T-helper 2 cell (primary cell): Measurements from ENCODE around the gene EMC8.
A peak's percentile ranks its signal among the peaks of the same experiment; 100 is the strongest.

ENCODE experiments used
- DNase-seq, 5 experiments: peaks; one replicate each; pipeline versions ENCODE4 v3.0.0 to v3.0.0-alpha.2; 2012 to 2022

The EMC8 gene

DNA sequence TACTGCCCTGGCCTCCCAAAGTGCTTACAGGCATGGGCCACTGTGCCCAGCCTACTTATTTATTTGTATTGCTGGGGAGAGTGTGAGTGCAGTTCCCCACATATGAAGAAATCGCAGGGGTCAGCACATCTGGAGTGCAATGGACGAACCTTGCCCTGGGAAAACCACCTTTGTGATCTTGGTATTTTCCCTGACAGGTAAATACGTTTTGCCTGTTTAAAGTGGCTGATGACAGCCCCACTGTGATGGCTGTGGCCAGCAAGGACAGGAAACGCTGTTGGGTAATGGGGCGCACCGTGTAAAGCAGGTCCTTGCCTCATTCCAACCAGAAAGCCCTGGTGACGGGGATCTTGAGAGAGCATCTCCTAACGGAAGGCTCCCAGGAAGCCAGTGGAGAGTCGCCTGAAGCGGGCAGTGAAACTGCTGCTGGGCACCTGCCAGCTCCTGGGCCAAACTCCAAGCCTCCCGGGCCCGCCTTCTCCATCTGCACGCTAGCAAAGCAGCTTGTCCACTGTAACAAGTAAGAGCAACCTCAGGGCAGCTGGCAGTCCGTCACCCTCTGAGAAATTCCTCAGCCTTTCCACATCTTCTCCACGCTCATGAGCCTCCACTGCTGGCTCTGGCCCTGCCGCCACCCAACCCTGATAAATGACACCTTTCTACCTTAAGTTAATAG, 17.5 kb downstream of the EMC8 start:
- DNase-seq: no peak

GRCh38 chr16:85781156-85781555, 18.2 kb downstream of the EMC8 start:
- DNase-seq: no peak

GRCh38 chr16:85780281-85780680, 19.1 kb downstream of the EMC8 start:
- no peak for DNase-seq

- DNase-seq: peak in 1 of 5 experiments; percentile 23
Measured at GRCh38 chr16:85778873-85779272, 20.5 kb downstream of the EMC8 start.

DNA sequence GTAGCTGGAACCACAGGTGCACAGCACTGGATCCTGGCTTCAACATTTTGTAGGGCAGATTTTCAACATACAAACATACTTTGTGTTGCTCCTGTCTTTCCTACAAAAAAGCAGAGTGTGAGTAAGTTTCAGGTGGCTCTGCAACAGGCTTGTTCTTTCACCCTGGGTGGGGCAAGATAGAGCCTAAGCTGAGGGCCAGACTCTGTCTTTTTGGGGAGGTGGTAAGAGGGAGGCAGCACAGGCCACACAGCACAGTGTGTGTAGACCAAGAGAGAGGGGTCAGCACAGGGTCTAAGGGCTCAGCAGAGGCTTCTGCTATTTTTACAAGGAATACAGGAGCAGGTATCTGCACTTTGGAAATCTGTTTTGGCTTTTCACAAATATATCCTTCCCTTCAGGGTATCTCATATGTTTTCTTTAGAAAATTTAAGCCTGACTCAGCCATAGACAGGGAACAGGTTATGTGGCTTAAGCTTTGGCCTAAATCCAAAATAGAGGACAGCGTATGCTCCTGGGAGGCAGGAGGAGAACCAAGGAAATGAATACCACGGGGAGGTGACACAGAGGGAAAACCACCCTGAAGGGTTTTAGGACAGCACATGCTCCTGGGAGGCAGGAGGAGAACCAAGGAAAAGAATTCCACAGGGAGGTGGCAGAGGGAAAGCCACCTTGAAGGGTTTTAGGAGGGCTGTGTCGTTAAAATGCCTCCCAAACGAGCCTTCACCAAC, 21.6 kb downstream of the EMC8 start:
- DNase-seq: no peak

DNA sequence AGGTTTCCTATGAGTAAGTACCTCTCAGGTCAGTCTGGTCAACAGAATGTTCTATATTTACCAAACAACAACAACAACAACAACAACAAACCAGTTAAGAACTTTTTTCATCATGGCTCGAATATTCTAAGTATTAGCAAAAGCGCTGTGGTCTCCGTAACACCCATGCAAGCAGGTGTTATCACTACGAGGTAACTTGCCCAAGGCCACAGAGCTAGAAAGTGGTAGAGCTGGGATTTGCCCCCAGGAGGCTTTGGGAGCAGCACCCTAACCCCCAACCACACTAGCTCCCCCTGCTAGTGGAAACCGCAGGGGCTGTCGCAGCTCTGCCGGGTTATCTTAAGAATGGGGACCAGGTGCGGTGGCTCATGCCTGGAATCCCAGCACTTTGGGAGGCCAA, 24.5 kb downstream of the EMC8 start:
- DNase-seq: no peak

DNA sequence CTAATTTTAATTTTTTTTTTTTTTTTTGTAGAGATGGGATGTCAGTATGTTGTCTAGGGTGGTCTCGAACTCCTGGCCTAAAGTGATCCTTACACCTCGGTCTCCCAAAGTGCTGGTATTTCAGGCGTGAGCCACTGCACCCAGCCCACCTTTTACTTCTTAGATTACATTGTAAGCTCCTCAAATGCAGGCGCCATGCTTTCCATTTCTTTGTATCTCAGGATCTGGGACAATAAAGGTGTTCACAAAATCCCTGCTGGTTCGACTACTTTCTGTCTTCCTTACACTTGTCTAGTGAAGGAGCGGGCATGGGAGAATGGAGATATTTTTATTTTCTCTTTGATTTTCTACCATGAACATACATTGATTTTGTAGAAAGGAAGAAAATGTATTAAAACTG, 25.2 kb downstream of the EMC8 start:
- DNase-seq: no peak

DNA sequence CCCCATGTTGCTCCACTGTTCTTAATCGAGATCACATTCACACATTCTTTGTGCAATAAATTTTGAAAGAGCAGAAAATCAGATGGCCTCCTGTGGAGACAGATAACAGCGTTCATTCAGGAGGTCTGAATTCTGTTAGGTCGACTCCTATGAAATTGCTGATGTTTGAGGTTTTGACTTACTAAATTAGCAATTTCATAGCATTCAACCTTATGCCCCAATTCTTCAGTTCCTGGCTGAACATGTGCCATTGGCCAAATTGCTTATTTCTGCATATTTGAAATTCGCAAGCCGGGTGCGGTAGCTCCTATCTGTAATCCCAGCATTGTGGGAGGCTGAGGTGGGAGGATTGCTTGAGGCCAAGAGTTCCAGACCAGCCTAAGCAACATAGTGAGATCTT, 26.3 kb downstream of the EMC8 start:
- DNase-seq: no peak

- no peak for DNase-seq
Measured at GRCh38 chr16:85770741-85771140, 28.6 kb downstream of the EMC8 start.

GRCh38 chr16:85768199-85768598, 31.1 kb downstream of the EMC8 start:
- DNase-seq: no peak

- no peak for DNase-seq
Measured at GRCh38 chr16:85767531-85767930, 31.8 kb downstream of the EMC8 start.

GRCh38 chr16:85765767-85766166, 33.6 kb downstream of the EMC8 start:
- DNase-seq: no peak

DNA sequence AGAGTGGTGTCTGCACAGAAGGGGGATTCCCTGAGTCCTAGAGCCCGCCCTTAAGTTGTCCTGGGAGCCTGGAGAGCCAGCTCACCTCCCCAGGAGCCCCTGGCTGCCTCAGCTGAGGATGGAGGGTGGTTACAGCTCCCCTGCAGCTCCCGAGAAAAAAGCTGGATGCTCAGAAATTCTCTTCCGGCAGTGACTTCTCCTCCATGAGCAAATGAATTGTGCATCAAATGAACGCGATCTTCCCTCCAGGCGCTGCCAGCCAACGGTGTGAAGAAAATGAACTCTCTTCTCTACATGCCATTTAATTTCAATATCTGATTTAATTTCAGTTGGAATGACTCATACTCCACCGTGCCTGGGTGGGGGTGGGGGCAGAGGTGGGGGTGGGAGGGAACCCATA, 34.1 kb downstream of the EMC8 start:
- DNase-seq: no peak

- no peak for DNase-seq
Measured at GRCh38 chr16:85763616-85764015, 35.7 kb downstream of the EMC8 start.

DNA sequence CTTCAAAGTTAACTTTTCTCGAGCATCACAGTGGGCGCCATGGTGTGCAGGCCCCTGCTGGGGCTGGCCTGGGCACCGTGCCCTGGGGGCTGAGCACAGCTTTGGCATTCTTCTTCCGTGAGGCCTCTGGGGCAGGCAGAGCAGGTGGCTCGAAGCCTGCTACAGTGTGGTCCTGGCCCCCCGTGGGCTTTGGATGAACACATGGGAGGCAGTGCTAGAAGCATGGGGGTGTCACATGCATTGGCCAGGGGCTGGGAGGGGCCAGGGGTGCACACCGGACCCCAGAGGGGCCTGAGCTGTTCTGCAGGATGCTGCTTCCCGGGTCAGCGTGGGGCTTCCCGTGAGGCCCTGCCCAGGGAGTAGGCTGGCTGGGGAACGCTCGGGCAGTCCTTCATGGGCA, 36.4 kb downstream of the EMC8 start:
- no peak for DNase-seq

- DNase-seq: no peak
Measured at GRCh38 chr16:85761861-85762260, 37.5 kb downstream of the EMC8 start.

DNA sequence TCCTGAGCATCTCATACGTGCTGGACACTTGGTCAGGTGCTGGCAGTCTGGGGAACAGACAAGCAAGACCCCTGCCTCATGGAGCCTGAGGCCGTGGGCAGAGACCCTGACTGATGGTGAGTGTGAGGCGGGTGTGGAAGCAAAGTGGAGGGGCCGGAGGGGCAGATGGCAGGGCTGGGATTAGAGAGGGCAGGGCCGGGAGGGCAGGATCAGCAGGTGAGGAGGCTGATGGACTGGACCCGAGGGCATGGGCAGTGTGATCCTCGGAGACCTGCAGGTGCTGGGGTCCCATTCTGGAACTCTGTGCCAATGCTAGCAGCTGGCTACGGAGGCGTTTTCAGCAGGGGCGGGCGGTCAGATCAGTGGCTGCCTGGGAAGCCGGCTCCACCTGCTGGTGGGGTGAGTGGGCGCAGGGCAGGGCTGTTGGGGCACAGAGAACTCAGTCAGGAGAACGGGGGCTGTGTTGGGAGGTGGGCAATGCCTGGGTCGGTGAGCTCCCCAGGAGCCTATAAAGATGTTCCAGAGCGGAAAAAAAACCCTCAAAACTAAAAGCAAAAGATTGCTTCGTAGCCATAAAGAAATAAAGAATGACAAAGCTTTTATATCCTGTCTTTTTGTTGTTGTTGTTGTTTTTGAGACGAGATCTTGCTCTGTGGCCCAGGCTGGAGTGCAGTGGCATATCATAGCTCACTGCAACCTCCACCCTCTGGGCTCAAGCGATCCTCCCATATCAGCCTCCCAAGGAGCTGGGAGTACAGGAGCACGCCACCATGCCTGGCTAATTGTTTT, 39.5 kb downstream of the EMC8 start:
- DNase-seq: no peak

GRCh38 chr16:85759136-85759535, 40.2 kb downstream of the EMC8 start:
- DNase-seq: no peak

GRCh38 chr16:85757341-85757822, 42.0 kb downstream of the EMC8 start:
- no peak for DNase-seq

GRCh38 chr16:85755929-85756768, 43.2 kb downstream of the EMC8 start:
- no peak for DNase-seq

DNA sequence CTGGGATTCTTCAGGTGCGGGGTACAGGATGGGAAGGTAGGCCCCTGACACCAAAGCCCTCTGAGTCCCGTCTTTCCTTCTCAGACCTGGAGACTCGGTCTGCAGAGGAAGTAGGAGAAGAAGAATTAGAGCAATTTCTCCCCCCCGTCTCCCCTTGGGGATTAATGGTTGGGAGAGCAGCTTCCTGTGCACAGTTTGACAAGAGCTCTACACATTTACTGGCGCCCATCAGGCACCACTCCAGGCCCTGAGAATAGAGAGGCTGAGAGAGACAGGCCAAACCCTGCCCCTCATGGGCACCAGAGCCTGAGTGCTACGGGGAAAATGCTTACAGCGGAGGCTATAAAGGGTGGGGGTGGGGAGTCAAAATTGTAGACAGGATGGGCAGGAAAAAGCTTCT, 44.9 kb downstream of the EMC8 start:
- DNase-seq: no peak

DNA sequence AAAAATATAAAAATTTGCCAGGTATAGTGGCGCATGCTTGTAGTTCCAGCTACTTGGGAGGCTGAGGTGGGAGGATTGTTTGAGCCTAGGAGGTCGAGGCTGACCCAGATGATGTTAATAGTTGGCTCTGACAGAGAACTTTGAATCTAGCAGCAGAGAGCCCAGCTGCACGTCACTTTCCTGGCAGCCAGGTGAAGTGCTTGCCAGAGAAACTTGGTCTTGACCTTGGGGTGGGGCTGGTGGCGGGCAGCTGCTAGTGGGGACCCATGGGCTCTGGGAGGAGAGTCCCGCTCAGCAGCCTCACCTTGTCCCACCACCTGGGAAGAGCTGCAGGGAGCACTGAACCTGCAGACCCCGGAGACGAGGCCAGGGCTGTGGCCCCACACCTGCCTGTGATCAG, 45.4 kb downstream of the EMC8 start:
- DNase-seq: no peak

- DNase-seq: no peak
Measured at GRCh38 chr16:85753559-85753958, 45.8 kb downstream of the EMC8 start.
